Epithelial cell of proximal tubule (primary cell): Measurements from ENCODE around the gene ZMAT5. TPM values are rescaled to one million over a fixed set of nuclear protein-coding genes. Genes with fewer than 3 reads are reported as not detected.
A peak's percentile ranks its signal among the peaks of the same experiment; 100 is the strongest.

ENCODE experiments used
- DNase-seq: peaks from one replicate; pipeline ENCODE4 v3.0.0-alpha.2; 2011; ENCODE audit warnings: low read depth
- H3K4me3 ChIP-seq: 2 replicates; pipeline ENCODE4 v1.5.1; 2011; ENCODE audit warnings: low read depth, mild to moderate bottlenecking, low read length
- total RNA-seq: library from RNA; depleted of rRNA; stranded (reverse); fragments of >200 nt; gene quantifications from 2 replicates; pipeline ENCODE4 v1.2.3, GENCODE V29; 2015
- TF ChIP-seq, protein P1 (sequence below): conservative IDR thresholded peaks from 2 replicates; pipeline ENCODE4 v1.5.1; 2012; ENCODE audit warnings: low read depth, mild to moderate bottlenecking, low read length

Gene ZMAT5
- total RNA-seq, 1 donor from 2014 or later: 24.8 TPM

DNA sequence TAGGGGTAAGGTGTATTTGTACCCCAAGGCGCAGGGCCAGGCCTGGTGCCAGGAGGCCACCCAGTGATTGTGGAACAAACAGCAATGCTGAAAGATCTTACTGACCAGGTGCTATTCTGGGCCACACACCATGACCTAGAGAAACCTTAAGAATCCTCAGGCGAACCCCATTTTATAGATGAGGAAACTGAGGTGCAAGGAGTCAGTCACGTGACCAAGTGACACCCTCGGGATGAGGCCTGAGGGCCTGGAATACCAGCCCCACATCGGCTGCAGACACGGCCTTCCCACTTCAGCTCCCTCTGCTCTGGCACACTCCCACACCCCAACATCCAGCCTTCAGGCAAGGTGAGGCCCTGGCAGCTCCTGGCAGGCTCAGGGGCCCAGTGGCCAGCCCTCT, 33.9 kb downstream of the ZMAT5 start:
- no peak overlapping the region for H3K4me3 ChIP-seq
- TF ChIP-seq, protein P1, sequence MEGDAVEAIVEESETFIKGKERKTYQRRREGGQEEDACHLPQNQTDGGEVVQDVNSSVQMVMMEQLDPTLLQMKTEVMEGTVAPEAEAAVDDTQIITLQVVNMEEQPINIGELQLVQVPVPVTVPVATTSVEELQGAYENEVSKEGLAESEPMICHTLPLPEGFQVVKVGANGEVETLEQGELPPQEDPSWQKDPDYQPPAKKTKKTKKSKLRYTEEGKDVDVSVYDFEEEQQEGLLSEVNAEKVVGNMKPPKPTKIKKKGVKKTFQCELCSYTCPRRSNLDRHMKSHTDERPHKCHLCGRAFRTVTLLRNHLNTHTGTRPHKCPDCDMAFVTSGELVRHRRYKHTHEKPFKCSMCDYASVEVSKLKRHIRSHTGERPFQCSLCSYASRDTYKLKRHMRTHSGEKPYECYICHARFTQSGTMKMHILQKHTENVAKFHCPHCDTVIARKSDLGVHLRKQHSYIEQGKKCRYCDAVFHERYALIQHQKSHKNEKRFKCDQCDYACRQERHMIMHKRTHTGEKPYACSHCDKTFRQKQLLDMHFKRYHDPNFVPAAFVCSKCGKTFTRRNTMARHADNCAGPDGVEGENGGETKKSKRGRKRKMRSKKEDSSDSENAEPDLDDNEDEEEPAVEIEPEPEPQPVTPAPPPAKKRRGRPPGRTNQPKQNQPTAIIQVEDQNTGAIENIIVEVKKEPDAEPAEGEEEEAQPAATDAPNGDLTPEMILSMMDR: no peak
- DNase-seq: no peak

GRCh38 chr22:29731058-29731850, 35.6 kb downstream of the ZMAT5 start:
- no peak for DNase-seq
- TF ChIP-seq, protein P1: no peak

DNA sequence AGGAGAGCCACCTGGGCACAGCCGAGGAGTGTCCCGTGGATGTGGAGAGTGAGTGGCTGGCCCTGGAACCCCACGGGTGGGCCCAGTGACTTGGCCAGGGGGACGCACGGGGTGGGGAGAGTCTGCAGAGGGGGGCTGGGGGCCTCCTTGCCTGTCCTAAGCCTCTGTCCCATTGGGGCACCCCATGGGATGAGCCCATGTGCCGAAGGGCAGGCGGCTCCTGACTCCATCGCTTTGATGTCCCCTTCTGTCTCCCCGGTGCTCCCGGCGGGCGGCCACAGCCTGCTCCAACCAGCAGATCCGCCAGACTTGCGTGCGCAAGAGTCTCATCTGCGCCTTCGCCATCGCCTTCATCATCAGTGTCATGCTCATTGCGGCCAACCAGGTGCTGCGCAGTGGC, 37.6 kb downstream of the ZMAT5 start:
- H3K4me3 ChIP-seq: no peak overlapping the region
- TF ChIP-seq, protein P1: no peak
- no peak for DNase-seq

More at GRCh38 chr22:29731058-29731850, 35.6 kb downstream of the ZMAT5 start:
- H3K4me3 ChIP-seq: no peak overlapping the region

- TF ChIP-seq, protein P1: peak; percentile 41
- no peak for DNase-seq
Observed at GRCh38 chr22:29727131-29727523, 39.7 kb downstream of the ZMAT5 start.

GRCh38 chr22:29726512-29727130, 40.2 kb downstream of the ZMAT5 start:
- no peak overlapping the region for H3K4me3 ChIP-seq
- DNase-seq: no peak
- TF ChIP-seq, protein P1: no peak

More at GRCh38 chr22:29727131-29727523, 39.7 kb downstream of the ZMAT5 start:
- H3K4me3 ChIP-seq: no peak overlapping the region

- DNase-seq: no peak
- no peak overlapping the region for H3K4me3 ChIP-seq
- TF ChIP-seq, protein P1: no peak
Observed at GRCh38 chr22:29726106-29726505, 40.7 kb downstream of the ZMAT5 start.
